ENCODE results near the gene PPP1R11.

DNA sequence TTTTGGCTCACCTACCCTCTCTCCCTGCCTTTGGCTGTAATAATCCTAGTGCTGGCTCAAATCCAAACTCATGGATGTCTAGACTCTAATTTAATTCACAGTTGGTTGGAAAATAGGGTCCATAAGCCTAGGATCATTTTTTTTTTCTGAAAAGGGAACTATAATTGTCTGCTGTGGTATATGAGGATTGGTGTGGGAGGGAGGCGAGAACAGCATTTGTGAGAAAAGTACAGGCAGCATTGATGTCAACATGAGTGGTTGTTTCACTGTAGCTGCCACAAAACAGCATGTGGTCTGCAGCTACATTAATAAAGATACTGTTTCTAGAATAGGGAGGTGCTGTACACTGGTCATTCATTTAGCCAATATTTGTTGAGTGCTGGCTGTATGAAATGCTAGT, 24.5 kb upstream of the PPP1R11 start:
- TF ChIP-seq TAF1 (IDR thresholded peaks at IDR 0.05; ENCODE audit: control insufficient read depth, extremely low read depth, insufficient read depth, low read length, severe bottlenecking) (no peak), RBM15 (IDR thresholded peaks at IDR 0.05; ENCODE audit: insufficient read depth, low read length) (no peak), DMBX1 (CRISPR knock-in tag; IDR thresholded peaks at IDR 0.05; ENCODE audit: borderline replicate concordance) (no peak), RCOR1 (IDR thresholded peaks at IDR 0.05; ENCODE audit: borderline replicate concordance in 1 of 2, low read depth in 2 of 2, low read length in 2 of 2) (no peak), HDGF (IDR thresholded peaks at IDR 0.05) (no peak), MAFF (IDR thresholded peaks at IDR 0.05; ENCODE audit: low read length) (no peak), ZNF57 (CRISPR knock-in tag; IDR thresholded peaks at IDR 0.05) (no peak), POLR2A (conservative IDR thresholded peaks at IDR 0.05) (no peak), SMAD4 (CRISPR knock-in tag; conservative IDR thresholded peaks at IDR 0.05) (no peak), CAMTA2 (CRISPR knock-in tag; conservative IDR thresholded peaks at IDR 0.05) (no peak), SREBF2 (CRISPR knock-in tag; IDR thresholded peaks at IDR 0.05) (no peak)
- TF ChIP-seq, protein P1, sequence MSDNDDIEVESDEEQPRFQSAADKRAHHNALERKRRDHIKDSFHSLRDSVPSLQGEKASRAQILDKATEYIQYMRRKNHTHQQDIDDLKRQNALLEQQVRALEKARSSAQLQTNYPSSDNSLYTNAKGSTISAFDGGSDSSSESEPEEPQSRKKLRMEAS (CRISPR knock-in tag; IDR thresholded peaks at IDR 0.05): no peak
